Body of pancreas (tissue), 4 donors: Measurements from ENCODE around the gene PIGU. TPM values are rescaled to one million over a fixed set of nuclear protein-coding genes. Genes with fewer than 3 reads are reported as not detected.
"Not testable (repeated sequence)": the region's sequence is repeated elsewhere in the genome, so short reads cannot be mapped to it uniquely, and the experiment has no call there.

Experiments used
- ATAC-seq: fragments of 150-250 bp; one replicate; pipeline ENCODE4 v1.9.1; 2016
- DNase-seq, 4 donors: peaks; one replicate each; pipeline ENCODE4 v3.0.0-alpha.2; 2019
- H3K27ac ChIP-seq, 4 donors: fragments of 200-600 bp; sonication (generic); 1 replicate in 3 of 4; 2 replicates in 1 of 4; pipeline versions ENCODE4 v1.5.1 to v1.6.1; 2016 to 2019; ENCODE audit warnings: mild to moderate bottlenecking in 1 of 4, mixed read lengths in 1 of 4, moderate library complexity in 1 of 4
- H3K27me3 ChIP-seq, 2 donors: fragments of 200-600 bp; sonication (generic); one replicate each; pipeline ENCODE4 v1.6.0; 2016; ENCODE audit warnings: mild to moderate bottlenecking in 1 of 2
- H3K36me3 ChIP-seq, 2 donors: fragments of 200-600 bp; sonication (generic); replicated peaks in 1 of 2; 2 replicates each; pipeline ENCODE4 v1.5.1; 2016; ENCODE audit warnings: low read depth in 2 of 2; ENCODE audit not compliant: insufficient read depth in 1 of 2
- H3K4me1 ChIP-seq: fragments of 200-600 bp; sonication (generic); one replicate; pipeline ENCODE4 v1.6.0; 2016
- H3K4me3 ChIP-seq, 2 donors: fragments of 200-600 bp; sonication (generic); 1 replicate in 1 of 2; 2 replicates in 1 of 2; pipeline ENCODE4 v1.5.1; 2016 to 2019
- H3K9me3 ChIP-seq, 3 donors: fragments of 200-600 bp; sonication (generic); 1 replicate in 2 of 3; 2 replicates in 1 of 3; pipeline ENCODE4 v1.5.1; 2016
- CTCF ChIP-seq, 7 experiments: fragments of 450-650 bp in 4 of 7; fragments of 200-600 bp in 3 of 7; sonication (generic) in 3 of 7; IDR thresholded peaks; one replicate each; pipeline ENCODE4 v1.5.1; 2016 to 2019; ENCODE audit warnings: antibody characterized with exemption in 7 of 7
- POLR2A ChIP-seq, 3 donors: fragments of 450-650 bp; IDR thresholded peaks; one replicate each; pipeline ENCODE4 v1.6.1; 2016; ENCODE audit warnings: antibody characterized with exemption in 3 of 3, mild to moderate bottlenecking in 2 of 3
- WGBS, 2 donors: methylation state at CpG; one replicate each; pipeline ENCODE4 v1.1.5; 2017; 5-methylcytosine and 5-hydroxymethylcytosine counted together
- intact Hi-C: fragments of 100-400 bp; cut with DNase I; formaldehyde crosslinking; loops from one replicate; pipeline ENCODE4 v1.15.1; 2023
- total RNA-seq, 2 donors: library from RNA; depleted of rRNA; stranded (reverse); fragments of >200 nt; gene quantifications; one replicate each; pipeline ENCODE4 v1.1.0, GENCODE V29; 2016

Gene PIGU, protein sequence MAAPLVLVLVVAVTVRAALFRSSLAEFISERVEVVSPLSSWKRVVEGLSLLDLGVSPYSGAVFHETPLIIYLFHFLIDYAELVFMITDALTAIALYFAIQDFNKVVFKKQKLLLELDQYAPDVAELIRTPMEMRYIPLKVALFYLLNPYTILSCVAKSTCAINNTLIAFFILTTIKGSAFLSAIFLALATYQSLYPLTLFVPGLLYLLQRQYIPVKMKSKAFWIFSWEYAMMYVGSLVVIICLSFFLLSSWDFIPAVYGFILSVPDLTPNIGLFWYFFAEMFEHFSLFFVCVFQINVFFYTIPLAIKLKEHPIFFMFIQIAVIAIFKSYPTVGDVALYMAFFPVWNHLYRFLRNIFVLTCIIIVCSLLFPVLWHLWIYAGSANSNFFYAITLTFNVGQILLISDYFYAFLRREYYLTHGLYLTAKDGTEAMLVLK
- total RNA-seq, result 10 to 100 TPM in 1 of 2 donors, 1 to 10 TPM in 1; 4.4 to 14.8 TPM

DNA sequence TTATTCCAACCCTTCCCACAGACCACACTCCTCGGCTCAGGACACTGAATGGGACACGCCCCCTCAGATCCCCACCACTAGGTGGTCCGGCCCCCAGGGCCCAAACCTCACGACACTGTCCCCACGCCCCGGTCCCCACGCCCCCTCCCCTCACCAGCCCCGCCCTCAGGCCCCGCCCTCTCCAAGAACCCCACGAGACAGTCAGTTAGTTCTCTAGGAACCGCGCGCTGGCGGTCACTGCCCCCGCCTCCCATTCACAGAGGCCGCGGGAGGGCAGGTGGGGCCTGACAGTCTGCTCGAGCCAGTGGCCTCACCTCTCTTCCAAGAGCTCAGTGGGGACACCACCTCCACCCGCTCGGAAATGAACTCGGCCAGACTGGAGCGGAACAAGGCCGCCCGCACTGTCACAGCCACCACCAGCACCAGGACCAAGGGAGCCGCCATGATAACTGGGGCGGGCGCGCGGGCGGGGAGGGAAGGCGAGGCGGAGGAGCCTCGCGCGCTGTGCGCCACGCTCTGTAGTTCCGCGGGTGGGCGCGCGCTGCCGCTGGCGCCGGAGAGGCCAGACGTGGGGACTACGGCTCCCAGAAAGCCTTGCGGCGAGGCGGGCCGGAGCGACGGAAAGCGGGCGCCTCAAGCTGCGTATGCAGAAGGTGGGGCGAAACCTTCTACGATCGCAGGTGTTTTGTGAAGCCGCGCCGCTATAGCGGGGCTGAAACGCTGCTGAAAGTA lies at the start of gene PIGU:
PIGU (minus strand) TSS at position 451 of the 732 bp plus-strand sequence; CDS start at position 444, 7 bp downstream.
- ATAC-seq (peak; percentile 99), DNase-seq (peak; percentile 94 to 97 (median 96))
- WGBS, 2 donors, result 0 to 1% methylated on average over 11 to 64 of the region's 64 CpGs
- no peaks in the 10 kb centered on the region for H3K27me3 ChIP-seq
- H3K36me3 ChIP-seq, result no peaks in the 10 kb centered on the region
- H3K27ac ChIP-seq, result peak within 1 kb of the TSS; percentile 33 to 86 (median 72)
- no peaks in the 10 kb centered on the region for H3K9me3 ChIP-seq
- peak within 1 kb of the TSS; percentile 62 to 99 for H3K4me3 ChIP-seq
- intact Hi-C loops, result no loop called here
- peak; percentile 24 to 86 (median 82) for TF ChIP-seq POLR2A (IDR thresholded peaks at IDR 0.05)
- peak in 3 of 7 experiments; percentile 12 to 53 (median 49) for TF ChIP-seq CTCF (IDR thresholded peaks at IDR 0.05)
- H3K4me1 ChIP-seq, result peaks cover 15% of the 10 kb centered on the region

GRCh38 chr20:34724172-34724571 lies 47.3 kb upstream of the PIGU start:
- TF ChIP-seq POLR2A (IDR thresholded peaks at IDR 0.05) (no peak), CTCF (IDR thresholded peaks at IDR 0.05) (no peak)
- DNase-seq (no peak), ATAC-seq (no peak)
- Histone ChIP-seq H3K4me1 (no peaks in the 10 kb centered on the region), H3K4me3 (no peak overlapping the region), H3K9me3 (no peaks in the 10 kb centered on the region), H3K27ac (no peak overlapping the region), H3K36me3 (peaks cover 0 to 5% of the 10 kb centered on the region in 2 donors), H3K27me3 (no peaks in the 10 kb centered on the region)
- WGBS, 2 donors, result 76 to 90% methylated on average over 3 of the region's 3 CpGs
- intact Hi-C loops, result no loop called here

- H3K4me3 ChIP-seq, H3K27ac ChIP-seq, H3K36me3 ChIP-seq, intact Hi-C loops, H3K9me3 ChIP-seq, H3K27me3 ChIP-seq, ATAC-seq, DNase-seq, H3K4me1 ChIP-seq: not testable (repeated sequence)
- WGBS, 2 donors, result 86 to 90% methylated on average over 3 of the region's 3 CpGs
Measured at GRCh38 chr20:34722560-34722959, 45.7 kb upstream of the PIGU start.

GRCh38 chr20:34720266-34720665 lies 43.4 kb upstream of the PIGU start:
- DNase-seq (peak in 1 of 4 donors; percentile 31), ATAC-seq (no peak)
- no peaks in the 10 kb centered on the region for H3K4me1 ChIP-seq
- TF ChIP-seq CTCF (IDR thresholded peaks at IDR 0.05), result no peak
- no peak for TF ChIP-seq POLR2A (IDR thresholded peaks at IDR 0.05)
- no peak overlapping the region for H3K27ac ChIP-seq
- intact Hi-C loops, result no loop called here
- H3K27me3 ChIP-seq, result no peaks in the 10 kb centered on the region
- 29 to 46% methylated on average over 2 of the region's 2 CpGs for WGBS, 2 donors
- peaks cover 0 to 3% of the 10 kb centered on the region in 2 donors for H3K36me3 ChIP-seq
- H3K4me3 ChIP-seq, result no peak overlapping the region
- no peaks in the 10 kb centered on the region for H3K9me3 ChIP-seq

- WGBS, 2 donors, result 92 to 96% methylated on average over 12 to 13 of the region's 13 CpGs
- H3K27me3 ChIP-seq, H3K4me3 ChIP-seq, H3K36me3 ChIP-seq, H3K27ac ChIP-seq, H3K9me3 ChIP-seq, DNase-seq, ATAC-seq, intact Hi-C loops, H3K4me1 ChIP-seq: not testable (repeated sequence)
Measured at GRCh38 chr20:34719242-34720017, 42.5 kb upstream of the PIGU start.
